ENCODE data around the gene HIVEP1.

- TF ChIP-seq, protein P1, sequence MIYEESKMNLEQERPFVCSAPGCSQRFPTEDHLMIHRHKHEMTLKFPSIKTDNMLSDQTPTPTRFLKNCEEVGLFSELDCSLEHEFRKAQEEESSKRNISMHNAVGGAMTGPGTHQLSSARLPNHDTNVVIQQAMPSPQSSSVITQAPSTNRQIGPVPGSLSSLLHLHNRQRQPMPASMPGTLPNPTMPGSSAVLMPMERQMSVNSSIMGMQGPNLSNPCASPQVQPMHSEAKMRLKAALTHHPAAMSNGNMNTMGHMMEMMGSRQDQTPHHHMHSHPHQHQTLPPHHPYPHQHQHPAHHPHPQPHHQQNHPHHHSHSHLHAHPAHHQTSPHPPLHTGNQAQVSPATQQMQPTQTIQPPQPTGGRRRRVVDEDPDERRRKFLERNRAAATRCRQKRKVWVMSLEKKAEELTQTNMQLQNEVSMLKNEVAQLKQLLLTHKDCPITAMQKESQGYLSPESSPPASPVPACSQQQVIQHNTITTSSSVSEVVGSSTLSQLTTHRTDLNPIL (CRISPR knock-in tag; IDR thresholded peaks at IDR 0.05; ENCODE audit: low read depth) = no peak
- TF ChIP-seq ZFP3 (CRISPR knock-in tag; IDR thresholded peaks at IDR 0.05) = no peak
- TF ChIP-seq ZC3H10 (CRISPR knock-in tag; IDR thresholded peaks at IDR 0.05) = no peak
- TF ChIP-seq ISL1 (CRISPR knock-in tag; IDR thresholded peaks at IDR 0.05) = no peak
- TF ChIP-seq PATZ1 (CRISPR knock-in tag; IDR thresholded peaks at IDR 0.05; ENCODE audit: borderline replicate concordance) = no peak
- TF ChIP-seq TCF4 (CRISPR knock-in tag; IDR thresholded peaks at IDR 0.05; ENCODE audit: borderline replicate concordance) = no peak
Measured at GRCh38 chr6:12060780-12061609, 48.9 kb downstream of the HIVEP1 start.
